NCI-H1694 (cell line): ENCODE data around the gene DAP.
A peak's percentile ranks its signal among the peaks of the same experiment; 100 is the strongest.
"Not testable (repeated sequence)": the region's sequence is repeated elsewhere in the genome, so short reads cannot be mapped to it uniquely, and the experiment has no call there.

Experiments
- DNase-seq: peaks from one replicate; lab custom pipeline; 2025; lab: John Stamatoyannopoulos, UW

Gene DAP

DNA sequence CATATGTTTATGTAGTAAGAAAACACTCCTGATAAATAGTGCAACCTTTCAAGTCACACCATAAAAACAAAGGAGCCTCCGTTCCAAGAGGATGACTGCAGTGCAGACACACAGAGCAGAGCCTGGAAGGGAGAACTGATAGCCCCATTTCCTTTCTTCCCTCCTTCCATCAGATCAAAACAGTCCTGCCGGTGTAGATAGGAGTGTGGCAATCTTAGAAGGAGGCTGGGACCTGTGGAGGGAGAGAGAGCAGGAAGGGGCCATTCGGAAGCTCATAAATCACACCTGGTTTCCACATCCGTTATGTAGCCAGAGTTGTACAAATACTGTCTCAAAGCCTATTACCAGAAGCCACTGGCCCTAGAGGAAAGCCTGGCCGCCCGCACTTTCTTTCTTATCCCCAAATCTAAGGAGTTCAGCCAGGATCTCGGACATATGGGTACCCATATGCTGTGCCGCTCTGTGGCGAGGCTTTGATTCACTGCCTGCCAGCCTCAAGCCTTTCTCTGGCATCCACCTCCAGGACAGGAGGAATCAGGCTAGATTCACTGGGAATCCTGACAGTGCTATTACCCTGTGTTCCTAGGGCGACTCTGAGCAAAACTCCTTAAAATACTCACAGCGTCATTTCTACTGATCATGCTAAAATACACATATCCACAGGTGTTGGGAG, 26.9 kb downstream of the DAP start:
- DNase-seq = no peak

DNA sequence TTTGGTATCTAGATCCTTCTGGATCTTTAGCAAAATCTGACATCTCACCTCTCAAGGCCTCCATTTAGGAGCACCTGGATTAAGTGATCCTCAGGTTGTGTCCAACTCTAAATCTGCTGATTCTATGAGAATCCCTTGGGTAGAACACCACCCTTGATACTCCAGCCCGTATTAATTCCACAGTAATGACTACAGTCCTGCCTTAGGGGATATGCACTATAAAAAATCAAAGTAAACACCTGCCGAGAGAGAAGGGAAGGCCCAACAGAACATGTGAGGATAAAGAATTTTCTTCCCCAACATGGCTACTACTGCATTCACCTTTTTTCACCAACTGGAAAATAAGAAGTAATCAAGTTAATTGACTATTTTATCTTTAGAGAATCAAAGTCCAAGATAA, 27.6 kb downstream of the DAP start:
- DNase-seq = no peak

DNA sequence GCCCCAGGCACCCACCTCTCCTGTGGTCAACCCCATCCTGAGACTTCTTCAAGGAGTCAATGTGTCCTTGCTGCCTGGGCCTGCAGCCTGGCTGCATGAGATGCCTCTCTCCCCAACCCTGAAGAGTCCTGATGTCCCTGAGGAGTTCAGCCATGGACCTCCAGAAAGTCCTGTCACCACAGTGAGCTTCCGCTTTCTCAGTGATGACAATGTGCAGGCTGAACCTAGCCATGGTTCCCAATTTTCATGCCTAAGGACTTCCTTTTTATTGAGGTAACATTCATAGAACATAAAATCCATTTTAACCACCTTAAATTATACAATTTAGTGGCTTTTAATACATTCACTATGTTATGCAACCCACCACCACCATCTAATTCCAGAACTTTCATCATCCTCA, 29.1 kb downstream of the DAP start:
- DNase-seq = no peak

DNA sequence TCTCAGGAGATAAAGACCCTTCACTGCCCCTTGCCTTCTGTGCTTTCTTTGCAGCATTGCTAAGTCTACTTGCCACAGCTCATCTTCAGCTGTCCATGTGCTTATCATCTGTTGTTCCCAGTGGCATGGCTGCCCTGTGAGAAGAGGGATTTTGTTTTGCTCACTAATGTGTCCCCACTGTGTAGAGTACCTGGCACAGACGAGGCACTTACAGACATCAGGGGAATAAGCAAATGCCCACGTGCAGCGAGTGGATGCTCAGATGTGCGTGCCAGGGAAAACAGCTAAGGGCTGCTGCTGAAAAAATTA, 31.0 kb downstream of the DAP start:
- no peak for DNase-seq

DNA sequence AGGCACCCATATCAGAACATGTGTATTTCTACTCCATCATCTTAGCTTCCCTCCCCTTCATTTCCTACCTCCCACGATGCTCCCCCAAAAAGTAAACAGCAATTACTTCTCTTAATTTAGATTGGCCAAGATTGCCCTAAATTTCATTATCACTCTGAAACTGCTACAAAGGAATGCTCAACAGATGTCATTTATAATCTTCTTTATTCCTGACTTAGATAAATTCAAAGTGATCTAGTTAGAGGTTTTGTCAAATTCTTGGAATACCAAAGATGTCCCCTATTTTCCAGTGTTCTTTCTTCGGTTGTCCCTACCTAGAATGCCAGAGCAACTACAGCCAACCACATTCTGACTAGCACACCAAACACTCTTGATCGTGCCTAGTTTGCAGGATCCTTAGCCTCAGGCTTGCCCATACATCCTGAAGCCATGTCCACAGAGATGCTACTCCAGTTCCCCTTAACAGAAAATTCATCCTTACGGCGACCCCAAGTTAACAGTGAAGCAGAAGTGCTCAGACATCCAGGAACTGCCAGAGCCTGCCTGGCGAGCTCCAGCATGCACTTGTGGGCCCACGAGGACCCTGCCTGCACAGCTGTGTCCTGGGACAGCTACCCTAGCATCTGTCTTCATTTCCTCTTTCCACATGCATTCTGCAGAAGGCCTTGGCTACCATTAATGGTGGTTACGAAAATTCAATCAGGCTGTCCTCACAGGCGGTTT, 31.6 kb downstream of the DAP start:
- peak; percentile 36 for DNase-seq

DNA sequence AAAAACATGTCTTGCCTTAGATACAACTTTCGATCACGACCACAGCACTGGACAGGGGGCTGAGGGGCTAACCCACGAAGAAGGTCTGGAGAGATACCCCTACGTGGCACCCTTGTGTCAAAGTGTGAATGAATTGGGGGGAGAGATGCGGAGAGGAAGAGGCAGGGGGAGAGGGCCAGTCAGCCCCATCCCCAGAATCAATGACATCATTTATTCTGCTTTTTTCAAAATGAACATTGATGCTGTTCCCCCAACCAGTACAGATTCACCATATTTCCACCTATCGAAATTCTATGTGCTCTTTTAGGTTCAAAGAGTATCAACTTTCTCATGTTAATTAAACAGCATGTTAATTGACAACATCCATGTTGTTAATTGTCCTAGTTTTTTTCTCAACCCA, 32.4 kb downstream of the DAP start:
- DNase-seq = no peak

DNA sequence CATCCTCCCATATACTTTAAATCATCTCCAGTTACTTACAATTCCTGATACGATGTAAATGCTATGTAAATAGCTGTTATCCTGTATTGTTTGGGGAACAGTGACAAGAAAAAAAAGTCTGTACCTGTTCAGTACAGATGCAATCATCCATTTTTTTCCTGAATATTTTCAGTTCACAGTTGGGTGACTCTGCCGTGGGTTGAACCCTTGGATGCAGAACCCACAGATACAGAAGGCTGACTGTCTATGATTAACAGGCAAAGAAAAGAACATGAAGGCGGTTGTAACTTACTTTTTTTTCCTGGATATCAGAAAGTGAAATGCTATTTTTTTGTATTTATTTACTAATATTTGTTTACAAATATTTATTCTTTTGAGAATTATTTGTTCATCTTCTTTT, 33.2 kb downstream of the DAP start:
- no peak for DNase-seq

DNA sequence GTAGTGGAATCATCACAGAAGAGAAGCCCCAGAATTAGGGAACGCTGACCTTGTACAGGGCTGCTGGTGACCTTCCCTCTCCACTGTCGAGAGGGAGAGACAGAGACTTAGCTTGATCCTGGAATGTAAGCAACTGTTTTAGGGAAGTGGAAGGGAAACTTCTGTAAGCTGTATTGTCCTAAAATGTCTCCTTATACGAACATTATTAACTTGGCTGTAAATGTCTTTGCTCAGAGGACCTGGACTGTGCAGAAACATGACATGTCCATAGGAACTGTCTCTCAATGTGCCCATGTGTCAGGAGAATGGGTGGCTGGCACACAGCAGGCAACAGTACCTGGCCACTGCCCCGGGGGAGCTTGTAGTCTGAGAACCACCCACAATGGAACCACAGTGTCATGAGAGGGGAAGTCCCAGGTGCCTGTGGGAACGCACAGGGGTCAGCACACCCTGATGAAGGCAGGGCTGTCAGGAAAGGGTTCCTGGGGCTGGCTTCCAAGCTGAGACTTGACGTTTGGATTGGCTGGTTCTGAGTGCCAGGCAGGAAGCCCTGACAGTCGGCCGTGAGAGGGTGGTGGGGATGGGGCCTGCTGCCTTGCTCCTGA, 34.0 kb downstream of the DAP start:
- no peak for DNase-seq

DNA sequence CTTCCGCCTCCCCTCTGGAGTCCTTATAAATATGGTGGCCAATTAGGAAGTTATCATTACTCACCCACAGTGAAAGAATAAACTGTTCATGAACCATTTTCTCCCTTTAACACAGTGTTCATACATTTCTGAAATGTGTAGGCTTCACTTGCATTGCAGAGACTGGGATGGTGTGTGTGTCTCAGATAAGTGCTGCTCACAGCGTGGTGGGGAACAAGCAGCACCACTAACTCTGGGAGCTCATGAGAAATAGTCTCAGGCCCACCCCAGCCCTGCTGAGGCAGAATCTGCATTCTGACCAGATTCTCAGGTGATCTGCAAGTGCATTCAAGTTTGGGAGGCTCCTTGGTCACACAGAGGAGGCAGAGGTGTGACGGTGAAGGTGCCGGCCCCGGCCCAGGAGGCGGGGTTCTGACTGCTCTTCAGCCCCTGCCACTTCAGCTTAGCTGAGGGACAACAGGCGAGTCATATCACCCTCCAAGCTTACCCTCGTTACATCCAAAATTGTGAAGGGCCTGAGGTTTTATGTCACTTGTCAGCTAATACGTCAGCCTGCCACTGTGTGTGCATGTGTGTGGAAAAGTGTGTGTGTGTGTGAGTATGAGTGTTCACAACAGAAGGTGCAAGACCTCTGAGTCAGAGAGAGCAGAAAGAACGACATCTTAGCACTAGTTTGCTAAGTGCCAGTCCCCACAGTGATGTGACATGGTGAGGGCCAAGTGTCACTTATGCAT, 34.7 kb downstream of the DAP start:
- DNase-seq = no peak

DNA sequence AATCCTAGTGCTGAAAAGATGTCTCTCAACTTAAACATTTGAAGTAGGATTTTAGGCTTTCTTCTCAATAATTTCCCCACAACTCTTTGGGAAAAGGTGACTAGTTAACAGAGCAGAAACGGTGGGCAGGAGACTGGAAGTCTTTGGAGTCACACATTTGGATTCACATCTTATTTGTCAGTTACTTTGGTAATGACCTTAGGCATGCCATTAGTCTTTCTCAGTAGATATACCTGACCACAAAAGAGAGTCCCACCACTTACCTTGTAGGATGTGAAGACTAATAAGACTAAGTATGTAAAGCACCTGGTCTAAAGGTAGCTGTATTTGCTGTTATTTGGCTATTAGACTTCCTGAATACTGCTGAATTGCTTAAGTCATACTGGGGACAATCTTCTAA, 35.4 kb downstream of the DAP start:
- no peak for DNase-seq

DNA sequence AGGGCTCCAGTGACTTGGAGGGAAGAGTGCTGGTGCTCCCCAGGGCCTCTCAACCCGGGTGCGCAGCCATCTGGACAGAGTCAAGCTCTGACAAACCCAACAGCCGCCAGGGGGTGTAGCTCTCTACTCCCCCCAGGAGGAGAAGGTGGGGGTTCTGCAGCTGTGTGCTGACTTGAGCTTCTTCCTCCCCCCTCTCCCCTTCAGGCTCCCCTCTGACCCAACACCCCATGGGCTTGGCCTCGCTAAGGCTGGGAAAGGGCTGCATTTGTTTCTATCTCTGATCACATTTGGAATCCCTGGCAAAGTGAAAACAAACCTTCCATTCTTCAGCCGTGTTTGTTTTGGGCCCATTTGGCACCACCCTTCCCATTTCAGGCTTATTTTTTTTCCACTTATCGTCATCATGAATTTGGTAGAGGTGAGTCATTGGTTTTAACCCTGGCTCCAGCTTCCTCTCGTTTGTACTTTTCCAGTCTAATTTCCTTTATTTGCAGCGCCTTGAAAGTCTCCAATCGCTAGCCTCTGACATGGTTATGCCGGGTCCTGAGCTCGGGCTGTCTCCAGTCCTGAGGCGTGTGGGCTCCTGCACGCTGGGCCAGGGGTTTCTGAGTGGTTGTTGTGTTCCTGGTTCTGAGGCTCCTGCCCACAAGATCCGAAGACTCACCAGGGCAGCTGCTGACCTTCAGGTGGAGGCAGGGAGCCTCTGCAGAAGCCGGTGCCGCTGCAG, 36.1 kb downstream of the DAP start:
- no peak for DNase-seq

DNA sequence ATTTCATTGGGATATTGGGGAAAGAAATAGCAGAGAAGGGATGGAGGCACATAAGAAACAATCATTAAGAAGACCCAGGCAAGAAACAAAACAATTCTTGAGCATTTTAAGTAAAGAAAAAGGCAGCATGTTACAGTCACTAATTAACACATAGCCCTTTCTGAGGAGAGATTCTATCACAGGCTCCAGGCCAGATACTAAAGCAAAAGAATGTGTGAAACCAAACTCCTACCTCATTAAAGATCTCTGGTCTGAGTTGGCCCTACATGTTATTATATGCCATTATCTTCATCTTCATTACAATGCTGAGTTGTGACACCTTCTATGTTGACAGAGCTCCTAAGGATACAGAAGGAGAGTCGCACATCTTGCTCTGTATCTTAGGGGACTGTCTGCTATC, 37.5 kb downstream of the DAP start:
- no peak for DNase-seq

DNA sequence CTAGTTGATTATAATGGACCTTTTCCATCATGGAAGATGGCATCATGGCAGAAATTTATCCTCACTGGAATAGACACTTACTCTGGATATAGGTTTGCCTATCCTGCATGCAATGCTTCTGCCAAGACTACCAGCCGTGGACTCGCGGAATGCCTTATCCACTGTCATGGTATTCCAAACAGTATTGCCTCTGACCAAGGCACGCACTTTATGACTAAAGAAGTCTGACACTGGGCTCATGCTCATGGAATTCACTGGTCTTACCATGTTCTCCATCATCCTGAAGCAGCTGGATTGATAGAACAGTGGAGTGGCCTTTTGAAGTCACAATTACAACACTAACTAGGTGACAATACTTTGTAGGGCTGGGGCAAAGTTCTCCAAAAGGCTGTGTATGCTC, 40.3 kb downstream of the DAP start:
- not testable (repeated sequence) for DNase-seq

DNA sequence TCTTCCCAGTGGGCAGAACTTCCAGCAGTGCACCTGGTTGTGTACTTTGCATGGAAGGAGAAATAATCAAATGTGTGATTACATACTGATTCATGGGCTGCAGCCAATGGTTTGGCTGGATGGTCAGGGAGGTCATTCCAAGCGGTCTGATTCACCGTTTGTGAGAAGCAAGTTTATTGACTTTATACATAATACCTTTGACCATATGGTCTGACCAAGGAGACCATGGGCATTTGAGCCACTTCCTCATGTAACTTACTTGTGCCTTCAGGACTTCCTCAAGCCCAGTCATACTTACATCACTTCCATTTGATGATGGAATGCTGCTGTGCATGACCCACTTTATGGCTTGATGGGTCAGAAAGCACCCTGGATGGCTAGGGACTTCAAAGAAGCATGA, 41.1 kb downstream of the DAP start:
- DNase-seq = no peak

DNA sequence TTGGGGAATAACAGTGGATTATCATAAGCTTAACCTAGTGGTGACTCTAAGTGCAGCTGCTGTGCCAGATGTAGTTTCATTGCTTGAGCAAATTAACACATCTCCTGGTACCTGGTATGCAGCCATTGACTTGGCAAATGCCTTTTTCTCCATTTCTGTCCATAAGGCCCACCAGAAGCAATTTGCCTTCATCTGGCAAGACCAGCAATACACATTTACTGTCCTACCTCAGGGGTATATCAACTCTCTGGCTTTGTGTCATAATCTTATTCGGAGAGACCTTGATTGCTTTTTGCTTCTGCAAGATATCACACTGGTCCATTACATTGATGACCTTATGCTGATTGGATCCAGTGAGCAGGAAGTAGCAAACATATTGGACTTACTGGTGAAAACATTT, 42.4 kb downstream of the DAP start:
- not testable (repeated sequence) for DNase-seq

DNA sequence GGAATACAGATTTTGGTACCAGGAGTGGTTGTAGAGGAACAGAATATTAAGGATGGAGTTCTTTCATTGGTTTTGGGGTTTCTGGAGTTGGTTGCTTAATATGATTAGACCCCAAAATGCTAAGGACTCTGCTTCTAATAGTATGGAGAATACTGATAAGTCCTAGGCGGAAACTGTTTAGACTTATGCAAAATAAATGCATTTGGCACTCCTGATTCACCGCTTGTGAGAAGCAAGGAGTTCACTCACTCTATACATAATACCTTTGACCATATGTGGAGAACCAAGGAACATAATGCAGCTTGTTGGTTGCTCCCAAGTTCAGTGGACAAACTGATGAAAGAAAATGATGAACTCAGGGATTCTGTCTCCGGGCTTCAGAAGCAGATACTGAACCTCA, 44.2 kb downstream of the DAP start:
- DNase-seq = not testable (repeated sequence)

DNA sequence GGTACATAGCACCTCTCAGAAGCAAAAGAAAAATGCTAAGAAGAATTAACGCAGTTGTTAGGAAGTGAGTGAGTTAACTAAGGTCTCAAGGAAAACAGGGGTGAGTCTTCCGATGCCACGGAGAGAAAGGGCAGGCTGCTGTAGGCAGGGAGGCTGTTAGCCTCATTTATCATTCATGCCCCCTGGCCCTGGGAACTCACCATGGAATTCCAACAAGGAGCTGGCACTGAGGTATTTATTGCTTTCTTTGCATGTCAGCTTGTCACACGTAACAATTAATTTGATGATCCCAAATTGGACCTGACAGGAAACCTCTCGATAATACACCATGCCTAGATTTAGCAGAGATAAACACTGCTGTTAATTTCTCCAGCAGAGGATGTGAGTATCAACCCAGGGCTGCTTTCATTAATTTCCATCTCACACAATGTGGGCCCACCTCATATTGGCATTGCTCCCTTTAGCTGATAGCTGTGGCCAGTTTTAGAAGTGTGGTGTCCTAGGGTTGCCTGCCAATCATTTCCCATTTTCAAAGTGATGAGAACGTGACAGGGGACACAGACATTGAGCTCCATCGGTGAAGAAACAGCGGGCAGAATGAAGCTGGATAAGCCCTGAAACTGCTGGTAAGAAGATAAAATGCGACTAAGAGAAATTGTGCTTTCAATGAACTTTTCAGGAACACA, 45.3 kb downstream of the DAP start:
- no peak for DNase-seq

DNA sequence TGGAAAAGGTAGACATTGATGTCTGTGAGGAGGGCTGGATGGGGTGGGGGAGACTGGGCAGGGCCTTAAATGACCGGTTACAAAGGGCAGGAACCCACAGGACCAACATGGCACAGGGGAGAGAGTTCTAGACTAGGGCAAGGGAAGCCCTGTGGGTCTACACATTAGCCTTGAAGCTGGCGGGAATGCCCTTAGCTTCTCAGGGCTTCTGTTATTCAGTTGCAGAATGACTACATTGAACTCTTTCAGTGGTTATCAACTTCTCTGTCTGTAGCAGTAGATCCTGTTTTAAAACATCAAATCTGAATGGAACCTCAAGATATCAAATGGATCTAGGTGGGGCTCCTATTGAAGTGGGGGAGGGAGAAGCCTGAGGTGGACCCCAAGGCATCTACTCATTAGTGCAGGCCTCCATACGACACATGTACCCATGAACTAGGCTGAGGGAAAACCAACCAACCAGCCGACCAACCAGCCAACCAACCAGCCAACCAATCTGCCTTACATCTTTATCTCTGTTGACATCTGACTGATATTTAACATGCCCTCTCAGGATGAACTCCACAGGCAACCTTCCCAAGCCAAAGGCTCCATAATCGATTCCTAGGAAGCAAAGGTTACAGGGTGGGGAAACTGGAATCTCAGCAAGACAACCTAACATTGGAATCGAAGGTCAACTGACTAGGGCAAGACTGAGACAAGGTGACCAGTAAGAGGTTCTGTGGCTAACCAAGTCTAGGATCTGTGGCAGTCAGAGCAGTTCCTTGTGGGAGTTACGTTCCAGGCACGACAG, 48.3 kb downstream of the DAP start:
- DNase-seq = no peak

DNA sequence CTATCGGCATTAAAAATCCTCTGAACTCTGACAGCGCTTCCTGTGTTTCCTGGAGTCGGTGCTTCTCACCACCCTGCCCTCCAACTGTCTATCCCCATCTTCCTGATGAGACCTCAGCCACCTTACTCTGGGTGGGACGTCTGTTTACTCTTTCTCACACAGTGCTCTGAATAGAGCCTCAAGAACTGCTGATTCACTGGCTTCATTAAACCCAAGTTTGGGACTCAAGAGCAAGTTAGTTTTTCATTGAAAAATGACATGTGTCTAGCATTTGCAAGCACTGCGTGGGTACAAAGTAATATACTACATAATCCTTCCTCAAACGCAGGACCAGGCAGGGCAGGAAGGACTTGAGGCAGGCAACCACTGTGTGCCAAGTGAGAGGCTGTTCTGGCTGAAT, 49.5 kb downstream of the DAP start:
- no peak for DNase-seq

DNA sequence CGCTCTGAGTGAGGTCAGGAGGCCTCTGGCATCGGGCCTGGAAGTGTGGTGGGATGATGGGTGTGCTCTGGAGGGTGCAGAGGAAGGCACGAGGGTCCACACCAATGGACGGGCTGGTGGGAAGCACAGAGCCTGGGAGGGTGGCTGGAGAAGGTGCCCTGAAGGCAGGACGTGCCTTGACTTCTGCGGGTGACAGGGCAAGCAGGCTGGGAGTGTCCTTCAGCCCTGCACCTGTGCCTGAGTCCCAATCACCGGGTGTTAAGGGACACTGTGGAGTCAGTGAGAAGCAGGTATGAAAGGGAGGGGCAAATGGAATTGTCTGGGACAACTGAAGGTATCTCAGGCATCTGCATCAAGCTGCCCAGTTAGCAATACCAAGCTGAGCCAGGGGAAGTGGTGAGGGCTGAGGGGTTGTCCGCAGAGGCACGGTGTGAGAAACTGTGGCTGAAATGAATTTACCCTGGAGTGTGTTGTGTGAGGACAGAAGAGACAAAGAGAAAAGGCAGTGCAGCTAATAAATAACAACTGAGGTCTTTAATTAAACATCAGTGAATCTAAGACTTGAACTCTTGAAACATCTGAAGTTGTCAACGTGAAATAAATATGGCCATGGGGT, 50.4 kb downstream of the DAP start:
- no peak for DNase-seq

DNA sequence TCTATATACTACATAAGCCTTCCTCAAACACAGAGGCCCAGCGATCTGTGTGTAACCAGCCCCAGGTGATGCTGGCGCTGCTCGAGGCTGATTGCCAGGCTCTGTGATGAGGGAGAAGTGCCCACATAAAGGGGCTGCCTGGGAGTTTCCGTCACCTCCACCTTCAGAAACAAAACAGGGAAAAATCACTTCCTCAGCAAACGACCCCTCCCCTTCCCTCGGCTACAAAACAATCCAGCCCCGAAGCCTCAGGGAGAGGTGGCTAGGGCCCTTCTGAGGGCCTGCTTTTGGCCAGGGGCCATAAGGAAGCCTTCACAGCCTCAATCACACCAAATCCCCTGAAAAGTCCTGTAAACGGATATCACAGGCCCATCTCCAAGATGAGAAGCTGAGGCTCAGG, 51.1 kb downstream of the DAP start:
- no peak for DNase-seq
